K562 (cell line): Measurements from ENCODE around the gene ZNF552. TPM values are rescaled to one million over a fixed set of nuclear protein-coding genes. Genes with fewer than 3 reads are reported as not detected.

Source experiments
- ADNP ChIP-seq: fragments of 200-800 bp; sonication (Bioruptor generic); IDR thresholded peaks from 2 replicates; pipeline ENCODE4 v1.6.1; 2016; ENCODE audit warnings: missing genetic modification characterization, missing compliant biosample characterization
- ETV5 ChIP-seq: sonication (generic); formaldehyde crosslinking; IDR thresholded peaks from 2 replicates; pipeline ENCODE4 v1.4.0; 2020; ENCODE audit warnings: low read depth, mild to moderate bottlenecking, missing genetic modification reagents
- KDM4B ChIP-seq, 2 experiments: fragments of 450-650 bp in 1 of 2; sonication (generic) in 1 of 2; IDR thresholded peaks; 2 replicates each; pipeline ENCODE4 v1.6.1; 2016 to 2017; ENCODE audit warnings: borderline replicate concordance in 2 of 2, antibody characterized with exemption in 1 of 2, low read depth in 1 of 2, mild to moderate bottlenecking in 1 of 2
- KDM5B ChIP-seq: fragments of 200-600 bp; sonication (generic); IDR thresholded peaks from 2 replicates; pipeline ENCODE4 v1.6.1; 2012; ENCODE audit warnings: low read depth, mild to moderate bottlenecking, moderate library complexity, low read length, control low read depth, inconsistent platforms; ENCODE audit not compliant: insufficient replicate concordance
- MAZ ChIP-seq, 2 experiments: fragments of 450-650 bp in 1 of 2; sonication (generic) in 1 of 2; formaldehyde crosslinking; IDR thresholded peaks in 1 of 2; conservative IDR thresholded peaks in 1 of 2; 2 replicates each; pipeline versions ENCODE4 v1.4.0 to v1.5.0; 2020; ENCODE audit warnings: mild to moderate bottlenecking in 1 of 2, missing genetic modification reagents in 1 of 2
- MTA3 ChIP-seq: fragments of 450-650 bp; formaldehyde crosslinking; IDR thresholded peaks from 2 replicates; pipeline ENCODE4 v1.6.1; 2017; ENCODE audit warnings: mild to moderate bottlenecking, borderline replicate concordance
- SUPT5H ChIP-seq: fragments of 450-650 bp; IDR thresholded peaks from 2 replicates; pipeline ENCODE4 v1.6.1; 2016
- TAF1 ChIP-seq: IDR thresholded peaks from 2 replicates; pipeline ENCODE4 v1.6.1; 2011; ENCODE audit warnings: mild to moderate bottlenecking, low read length, moderate library complexity; ENCODE audit not compliant: insufficient read depth, control insufficient read depth, severe bottlenecking; ENCODE audit errors: extremely low read depth
- TEAD1 ChIP-seq, 2 experiments: fragments of 450-650 bp in 1 of 2; sonication (generic) in 1 of 2; formaldehyde crosslinking; IDR thresholded peaks; 2 replicates each; pipeline versions ENCODE4 v1.4.0 to v1.8.0; 2020 to 2022; ENCODE audit warnings: mild to moderate bottlenecking in 2 of 2, missing genetic modification reagents in 1 of 2
- ZFP36 ChIP-seq: fragments of 150-350 bp; IDR thresholded peaks from 2 replicates; pipeline ENCODE4 v1.6.1; 2018; ENCODE audit warnings: low read length, low read depth; ENCODE audit not compliant: partially characterized antibody
- polyA plus RNA-seq, 8 experiments: library from polyadenylated mRNA; depleted of rRNA in 4 of 8; stranded (reverse) in 5 of 8; unstranded in 3 of 8; fragments of >200 nt; fragmentation: Nextera tagmentation in 2 of 8; fragmentation: Illumina TruSeq in 1 of 8; extraction: Ambion mirVana in 2 of 8; extraction: Trizol in 1 of 8; gene quantifications; 2 replicates each; pipeline versions ENCODE4 v1.2.1 to v1.2.3, GENCODE V29; 2011 to 2014; ENCODE audit warnings: inconsistent platforms in 1 of 8, missing spikeins in 1 of 8
- total RNA-seq, 7 experiments: library from RNA; depleted of rRNA in 6 of 7; stranded (reverse); fragments of >200 nt in 6 of 7; fragmentation: Illumina TruSeq in 2 of 7; extraction: Trizol in 2 of 7; gene quantifications; 2 replicates each; pipeline versions ENCODE4 v1.2.1 to v1.2.3, GENCODE V29; 2011 to 2021; ENCODE audit warnings: low replicate concordance in 1 of 7
- TF ChIP-seq, protein P1 (sequence below): sonication (generic); formaldehyde crosslinking; IDR thresholded peaks from 2 replicates; pipeline ENCODE4 v1.8.1; 2023; ENCODE audit warnings: missing genetic modification reagents, mild to moderate bottlenecking, borderline replicate concordance
- TF ChIP-seq, protein P2 (sequence below): fragments of 450-650 bp; formaldehyde crosslinking; IDR thresholded peaks from 2 replicates; pipeline ENCODE4 v1.4.0; 2020; ENCODE audit warnings: mild to moderate bottlenecking, moderate library complexity

The ZNF552 gene
- total and polyA plus RNA-seq, 9 of the 15 experiments (the other 6 are each of a cell fraction or from before 2014, with no cell fraction given): 4.4 to 12.4 (median 8.5) TPM

DNA sequence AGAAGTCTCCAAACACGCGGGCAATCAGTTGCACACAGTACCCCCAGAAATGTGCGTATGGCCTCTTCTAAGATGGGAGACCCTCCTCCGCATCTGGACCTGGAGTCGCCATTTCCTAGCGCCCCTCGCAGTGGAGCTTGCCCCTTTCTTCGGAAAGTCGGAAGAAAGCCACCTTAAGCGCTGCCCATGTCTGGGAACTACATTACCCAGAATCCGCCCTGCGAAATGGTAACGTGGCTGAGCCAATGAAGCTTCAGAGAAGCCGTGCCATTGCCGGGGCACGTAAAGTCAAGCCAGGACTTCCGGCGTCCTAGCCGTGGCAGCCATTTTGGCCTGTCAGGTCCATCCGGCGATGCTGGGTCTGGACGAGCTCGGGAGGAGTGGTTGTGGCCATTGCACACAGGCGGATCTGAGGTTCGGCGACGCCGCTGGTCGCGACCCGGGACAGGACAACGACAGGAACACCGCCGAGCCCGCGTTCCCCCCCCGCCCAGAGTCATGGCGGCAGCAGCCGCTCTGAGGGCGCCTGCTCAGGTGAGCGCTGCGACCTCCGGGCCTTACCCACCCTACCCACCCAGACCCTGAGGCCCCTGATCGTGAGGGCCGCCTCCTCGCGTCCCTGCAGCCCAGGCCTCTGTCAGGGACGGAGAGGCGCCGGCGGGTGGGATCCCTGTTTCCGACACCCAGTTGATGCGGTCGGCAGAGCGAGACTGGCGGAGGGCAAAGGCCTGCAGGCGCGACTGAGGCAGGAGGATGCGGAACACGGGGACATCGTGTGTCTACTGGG lies 45.2 kb downstream of the ZNF552 start, which contains the start of gene ZNF586 (continued):
- TF ChIP-seq KDM5B: peak; percentile 88
- peak in 1 of 2 experiments; percentile 49; a peak in 1 of 4 replicates for TF ChIP-seq TEAD1 (CRISPR knock-in tag; IDR thresholded peaks at IDR 0.05)
- TF ChIP-seq MTA3: peak; percentile 21; the same call in 1 of the 2 replicates
- TF ChIP-seq KDM4B (IDR thresholded peaks at IDR 0.05; ENCODE audit: borderline replicate concordance in 2 of 2, low read depth in 1 of 2): 0 out of 4 replicates have a peak, but pooled peaks of 1 of the 2 experiments have one; percentile 54
- no peak for TF ChIP-seq ZFP36
- TF ChIP-seq ETV5 (CRISPR knock-in tag): peak; percentile 66; the same call in 1 of the 2 replicates
- peak; percentile 83 for TF ChIP-seq SUPT5H
- TF ChIP-seq, protein P1, sequence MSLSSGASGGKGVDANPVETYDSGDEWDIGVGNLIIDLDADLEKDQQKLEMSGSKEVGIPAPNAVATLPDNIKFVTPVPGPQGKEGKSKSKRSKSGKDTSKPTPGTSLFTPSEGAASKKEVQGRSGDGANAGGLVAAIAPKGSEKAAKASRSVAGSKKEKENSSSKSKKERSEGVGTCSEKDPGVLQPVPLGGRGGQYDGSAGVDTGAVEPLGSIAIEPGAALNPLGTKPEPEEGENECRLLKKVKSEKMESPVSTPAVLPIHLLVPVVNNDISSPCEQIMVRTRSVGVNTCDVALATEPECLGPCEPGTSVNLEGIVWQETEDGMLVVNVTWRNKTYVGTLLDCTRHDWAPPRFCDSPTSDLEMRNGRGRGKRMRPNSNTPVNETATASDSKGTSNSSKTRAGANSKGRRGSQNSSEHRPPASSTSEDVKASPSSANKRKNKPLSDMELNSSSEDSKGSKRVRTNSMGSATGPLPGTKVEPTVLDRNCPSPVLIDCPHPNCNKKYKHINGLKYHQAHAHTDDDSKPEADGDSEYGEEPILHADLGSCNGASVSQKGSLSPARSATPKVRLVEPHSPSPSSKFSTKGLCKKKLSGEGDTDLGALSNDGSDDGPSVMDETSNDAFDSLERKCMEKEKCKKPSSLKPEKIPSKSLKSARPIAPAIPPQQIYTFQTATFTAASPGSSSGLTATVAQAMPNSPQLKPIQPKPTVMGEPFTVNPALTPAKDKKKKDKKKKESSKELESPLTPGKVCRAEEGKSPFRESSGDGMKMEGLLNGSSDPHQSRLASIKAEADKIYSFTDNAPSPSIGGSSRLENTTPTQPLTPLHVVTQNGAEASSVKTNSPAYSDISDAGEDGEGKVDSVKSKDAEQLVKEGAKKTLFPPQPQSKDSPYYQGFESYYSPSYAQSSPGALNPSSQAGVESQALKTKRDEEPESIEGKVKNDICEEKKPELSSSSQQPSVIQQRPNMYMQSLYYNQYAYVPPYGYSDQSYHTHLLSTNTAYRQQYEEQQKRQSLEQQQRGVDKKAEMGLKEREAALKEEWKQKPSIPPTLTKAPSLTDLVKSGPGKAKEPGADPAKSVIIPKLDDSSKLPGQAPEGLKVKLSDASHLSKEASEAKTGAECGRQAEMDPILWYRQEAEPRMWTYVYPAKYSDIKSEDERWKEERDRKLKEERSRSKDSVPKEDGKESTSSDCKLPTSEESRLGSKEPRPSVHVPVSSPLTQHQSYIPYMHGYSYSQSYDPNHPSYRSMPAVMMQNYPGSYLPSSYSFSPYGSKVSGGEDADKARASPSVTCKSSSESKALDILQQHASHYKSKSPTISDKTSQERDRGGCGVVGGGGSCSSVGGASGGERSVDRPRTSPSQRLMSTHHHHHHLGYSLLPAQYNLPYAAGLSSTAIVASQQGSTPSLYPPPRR (CRISPR knock-in tag): no peak
- TF ChIP-seq ADNP (tag): no peak
- TF ChIP-seq TAF1: peak; percentile 72
- TF ChIP-seq, protein P2, sequence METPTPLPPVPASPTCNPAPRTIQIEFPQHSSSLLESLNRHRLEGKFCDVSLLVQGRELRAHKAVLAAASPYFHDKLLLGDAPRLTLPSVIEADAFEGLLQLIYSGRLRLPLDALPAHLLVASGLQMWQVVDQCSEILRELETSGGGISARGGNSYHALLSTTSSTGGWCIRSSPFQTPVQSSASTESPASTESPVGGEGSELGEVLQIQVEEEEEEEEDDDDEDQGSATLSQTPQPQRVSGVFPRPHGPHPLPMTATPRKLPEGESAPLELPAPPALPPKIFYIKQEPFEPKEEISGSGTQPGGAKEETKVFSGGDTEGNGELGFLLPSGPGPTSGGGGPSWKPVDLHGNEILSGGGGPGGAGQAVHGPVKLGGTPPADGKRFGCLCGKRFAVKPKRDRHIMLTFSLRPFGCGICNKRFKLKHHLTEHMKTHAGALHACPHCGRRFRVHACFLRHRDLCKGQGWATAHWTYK (CRISPR knock-in tag): no peak
- peak in 1 of 2 experiments; percentile 47; a peak in 1 of 4 replicates for TF ChIP-seq MAZ (CRISPR knock-in tag; conservative IDR thresholded peaks at IDR 0.05 in 1 of 2, IDR thresholded peaks at IDR 0.05 in 1 of 2)
- TF ChIP-seq, all 486 proteins: peak for 88
